ENCODE results near the gene MRTFB. TPM values are rescaled to one million over a fixed set of nuclear protein-coding genes. Genes with fewer than 3 reads are reported as not detected.

The MRTFB gene
- total and polyA plus RNA-seq, 2 of the 13 experiments (the other 11 are each of a cell fraction or from before 2014, with no cell fraction given), result 11.4 to 14.0 TPM

DNA sequence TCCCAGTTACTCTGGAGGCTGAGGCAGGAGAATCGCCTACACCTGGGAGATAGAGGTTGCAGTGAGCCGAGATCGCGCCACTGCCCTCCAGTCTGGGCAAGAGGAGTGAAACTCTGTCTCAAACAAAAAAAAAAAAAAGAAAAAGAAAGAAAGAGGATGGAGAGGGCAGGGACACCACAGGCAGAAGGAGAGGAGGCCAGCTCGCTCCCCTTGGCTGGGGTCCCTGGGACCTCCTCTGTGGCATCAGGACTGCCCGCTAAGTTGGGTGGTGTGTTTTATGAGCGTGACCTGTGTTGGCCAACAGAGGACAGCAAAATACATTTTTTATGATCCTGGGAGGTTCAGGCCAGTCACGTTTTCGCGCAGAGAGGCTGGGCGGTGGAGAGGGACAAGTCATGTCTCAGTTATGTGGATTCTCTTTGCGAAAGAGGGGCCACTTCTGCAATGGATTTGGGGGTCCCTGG is 229.6 kb downstream of the MRTFB start (continued):
- TF ChIP-seq ZNF230 (CRISPR knock-in tag; IDR thresholded peaks at IDR 0.05) (peak; percentile 38; the same call in 1 of the 2 replicates), IRF2 (CRISPR knock-in tag; IDR thresholded peaks at IDR 0.05) (peak; percentile 75), ZMYM4 (CRISPR knock-in tag; IDR thresholded peaks at IDR 0.05) (0 out of 2 replicates have a peak, but pooled peaks have one; percentile 32), ATF7-NPFF (CRISPR knock-in tag; IDR thresholded peaks at IDR 0.05; ENCODE audit: low read depth) (peak; percentile 57; the same call in 1 of the 2 replicates), GZF1 (CRISPR knock-in tag; IDR thresholded peaks at IDR 0.05) (0 out of 2 replicates have a peak, but pooled peaks have one; percentile 50), FOXP1 (IDR thresholded peaks at IDR 0.05) (no peak), FOXP1 (CRISPR knock-in tag; IDR thresholded peaks at IDR 0.05) (peak; percentile 24; the same call in 1 of the 2 replicates), ZNF281 (CRISPR knock-in tag; IDR thresholded peaks at IDR 0.05; ENCODE audit: borderline replicate concordance) (0 out of 2 replicates have a peak, but pooled peaks have one; percentile 22), FOSL2 (CRISPR knock-in tag; IDR thresholded peaks at IDR 0.05) (peak; percentile 88), ZNF572 (CRISPR knock-in tag; IDR thresholded peaks at IDR 0.05) (peak; percentile 83; the same call in 1 of the 2 replicates), MIER3 (CRISPR knock-in tag; IDR thresholded peaks at IDR 0.05; ENCODE audit: borderline replicate concordance) (peak; percentile 38; the same call in 1 of the 2 replicates), MLX (CRISPR knock-in tag; IDR thresholded peaks at IDR 0.05) (0 out of 2 replicates have a peak, but pooled peaks have one; percentile 44), ZBTB20 (CRISPR knock-in tag; IDR thresholded peaks at IDR 0.05; ENCODE audit: borderline replicate concordance, low read depth) (peak; percentile 55; the same call in 1 of the 2 replicates), TFDP1 (CRISPR knock-in tag; IDR thresholded peaks at IDR 0.05; ENCODE audit: borderline replicate concordance) (peak; percentile 40; the same call in 1 of the 2 replicates), SSRP1 (CRISPR knock-in tag; IDR thresholded peaks at IDR 0.05) (no peak), ZMYM3 (CRISPR knock-in tag; IDR thresholded peaks at IDR 0.05) (peak; percentile 48)
- TF ChIP-seq, protein P1, sequence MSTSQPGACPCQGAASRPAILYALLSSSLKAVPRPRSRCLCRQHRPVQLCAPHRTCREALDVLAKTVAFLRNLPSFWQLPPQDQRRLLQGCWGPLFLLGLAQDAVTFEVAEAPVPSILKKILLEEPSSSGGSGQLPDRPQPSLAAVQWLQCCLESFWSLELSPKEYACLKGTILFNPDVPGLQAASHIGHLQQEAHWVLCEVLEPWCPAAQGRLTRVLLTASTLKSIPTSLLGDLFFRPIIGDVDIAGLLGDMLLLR (CRISPR knock-in tag; IDR thresholded peaks at IDR 0.05), result peak; percentile 11; the same call in 1 of the 2 replicates
- TF ChIP-seq, protein P2, sequence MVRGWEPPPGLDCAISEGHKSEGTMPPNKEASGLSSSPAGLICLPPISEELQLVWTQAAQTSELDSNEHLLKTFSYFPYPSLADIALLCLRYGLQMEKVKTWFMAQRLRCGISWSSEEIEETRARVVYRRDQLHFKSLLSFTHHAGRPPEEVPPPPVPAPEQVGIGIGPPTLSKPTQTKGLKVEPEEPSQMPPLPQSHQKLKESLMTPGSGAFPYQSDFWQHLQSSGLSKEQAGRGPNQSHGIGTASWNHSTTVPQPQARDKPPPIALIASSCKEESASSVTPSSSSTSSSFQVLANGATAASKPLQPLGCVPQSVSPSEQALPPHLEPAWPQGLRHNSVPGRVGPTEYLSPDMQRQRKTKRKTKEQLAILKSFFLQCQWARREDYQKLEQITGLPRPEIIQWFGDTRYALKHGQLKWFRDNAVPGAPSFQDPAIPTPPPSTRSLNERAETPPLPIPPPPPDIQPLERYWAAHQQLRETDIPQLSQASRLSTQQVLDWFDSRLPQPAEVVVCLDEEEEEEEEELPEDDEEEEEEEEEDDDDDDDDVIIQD (CRISPR knock-in tag; IDR thresholded peaks at IDR 0.05; ENCODE audit: low read depth), result peak; percentile 60; the same call in 1 of the 2 replicates

Measured in HepG2 (cell line).